ENCODE measurements around the gene ATXN7L1.

The ATXN7L1 gene

GRCh38 chr7:105826143-105826542, 50.3 kb downstream of the ATXN7L1 start:
- no peak for DNase-seq

- no peak for DNase-seq
These were observed 51.0 kb downstream of the ATXN7L1 start for GRCh38 chr7:105825371-105825770.

DNA sequence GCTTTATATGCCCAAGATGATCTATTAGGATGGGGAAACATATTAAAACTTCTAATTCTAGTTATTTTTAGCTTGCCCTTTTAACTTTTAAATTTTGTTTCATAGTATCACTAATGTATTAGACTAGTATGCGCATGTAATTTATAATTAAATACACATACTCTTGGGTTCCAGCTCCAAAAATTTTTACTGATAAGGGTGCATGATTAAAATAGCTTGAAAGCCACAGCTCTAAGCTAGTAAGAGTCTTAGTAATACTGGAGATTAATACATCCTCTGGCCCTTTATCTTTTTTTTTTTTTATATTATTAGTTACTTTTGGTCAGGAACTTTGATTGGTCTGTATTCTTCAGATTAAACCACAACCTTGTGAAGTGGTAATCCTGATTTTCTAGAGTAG, 53.6 kb downstream of the ATXN7L1 start:
- DNase-seq = no peak

DNA sequence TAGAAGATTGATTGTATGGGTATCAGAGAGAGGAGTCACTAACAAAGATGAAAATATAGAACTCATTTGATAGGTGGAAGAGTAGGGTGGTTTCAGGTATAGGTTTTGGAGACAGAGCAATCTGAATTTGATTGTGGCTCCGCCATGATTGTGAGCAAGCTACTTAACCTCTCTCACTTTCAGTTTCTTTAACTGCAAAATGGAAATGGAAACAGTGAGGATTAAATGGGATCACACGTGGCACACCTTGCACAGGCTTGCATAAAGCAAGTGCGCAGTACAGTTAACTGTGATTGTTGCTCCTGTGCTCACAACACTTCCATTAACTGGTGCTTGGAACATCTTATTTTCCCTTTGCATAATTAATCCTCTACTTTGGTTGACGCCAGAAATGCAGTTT, 54.9 kb downstream of the ATXN7L1 start:
- no peak for DNase-seq

DNA sequence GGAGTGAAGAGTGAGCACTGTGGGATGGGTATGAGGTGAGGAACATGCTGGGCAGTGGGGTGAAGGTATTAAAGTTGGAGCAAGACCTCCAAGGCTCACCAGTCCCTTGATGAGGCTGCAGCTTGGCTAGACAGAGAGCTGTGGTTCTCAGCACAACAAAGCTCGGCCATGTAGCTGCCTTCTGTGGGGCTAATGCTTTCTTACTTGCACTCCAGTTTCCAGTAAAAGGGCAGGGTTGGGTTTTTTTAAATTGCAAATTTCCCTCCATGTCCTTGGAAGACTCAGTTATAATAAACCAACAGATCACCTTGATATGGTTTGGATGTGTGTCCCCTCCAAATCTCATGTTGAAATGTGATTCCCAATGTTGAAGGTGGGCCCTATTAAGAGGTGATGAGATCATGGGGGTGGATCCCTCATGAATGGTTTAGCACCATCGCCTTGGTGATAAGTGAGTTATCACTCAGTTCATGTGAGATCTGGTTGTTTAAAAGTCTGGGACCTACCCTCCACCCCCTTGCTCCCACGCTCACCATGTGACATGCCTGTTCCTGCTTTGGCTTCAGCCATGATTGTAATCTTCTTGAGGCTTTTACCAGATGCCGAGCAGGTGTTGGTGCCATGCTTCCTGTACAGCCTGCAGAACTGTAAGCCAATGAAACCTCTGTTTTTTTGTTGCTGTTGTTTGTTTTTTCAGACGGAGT, 55.9 kb downstream of the ATXN7L1 start:
- no peak for DNase-seq

GRCh38 chr7:105819559-105819958, 56.8 kb downstream of the ATXN7L1 start:
- DNase-seq = no peak

GRCh38 chr7:105816954-105817615, 59.3 kb downstream of the ATXN7L1 start:
- DNase-seq = no peak

GRCh38 chr7:105816266-105816843, 60.0 kb downstream of the ATXN7L1 start:
- no peak for DNase-seq

DNA sequence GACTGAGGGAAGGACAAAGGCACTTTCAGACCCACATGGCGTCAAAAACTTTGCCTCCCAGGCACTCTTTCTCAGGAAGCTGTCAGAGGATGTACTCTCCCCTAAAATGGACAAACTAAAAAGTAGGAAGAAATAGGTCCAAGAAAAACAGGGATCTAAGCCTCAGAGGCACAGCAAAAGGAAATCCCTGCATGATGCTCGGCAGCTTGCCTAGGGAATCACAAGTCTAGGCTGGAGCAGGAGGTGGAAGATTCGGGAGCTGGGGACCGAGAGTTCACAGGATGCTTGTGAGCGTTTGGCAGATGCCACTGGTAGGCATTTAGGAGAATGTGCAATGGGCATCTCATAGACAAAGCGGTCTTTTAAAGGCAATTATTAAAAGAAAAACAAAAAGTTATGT, 60.8 kb downstream of the ATXN7L1 start:
- DNase-seq = no peak

- no peak for DNase-seq
These were observed 61.9 kb downstream of the ATXN7L1 start for GRCh38 chr7:105814481-105814880.

GRCh38 chr7:105811189-105811847, 65.1 kb downstream of the ATXN7L1 start:
- DNase-seq = no peak

GRCh38 chr7:105810556-105810955, 65.8 kb downstream of the ATXN7L1 start:
- no peak for DNase-seq

- DNase-seq = peak; percentile 57
These were observed 67.5 kb downstream of the ATXN7L1 start for GRCh38 chr7:105808703-105809590.

DNA sequence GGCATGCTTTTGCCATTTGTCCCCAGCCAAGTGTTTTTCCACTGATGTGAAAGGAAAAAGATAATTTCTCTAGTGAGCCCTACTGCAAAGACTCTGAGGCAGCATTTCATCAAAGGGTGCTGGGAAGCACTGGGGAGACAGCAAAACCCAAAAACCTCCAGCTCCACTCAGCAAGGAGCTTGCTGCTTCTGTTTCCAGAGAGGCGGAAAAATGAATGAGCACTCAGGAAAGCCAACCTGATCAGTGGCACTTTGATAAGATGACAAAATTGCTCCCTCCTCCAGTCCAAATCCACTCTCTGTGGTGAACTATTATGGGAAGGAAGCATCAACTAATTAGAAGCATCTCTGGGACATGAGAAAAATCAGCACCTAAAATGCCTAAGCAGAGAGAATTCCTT, 68.2 kb downstream of the ATXN7L1 start:
- no peak for DNase-seq

- no peak for DNase-seq
These were observed 69.0 kb downstream of the ATXN7L1 start for GRCh38 chr7:105807448-105807762.

GRCh38 chr7:105806592-105807447, 69.6 kb downstream of the ATXN7L1 start:
- DNase-seq = peak; percentile 35

DNA sequence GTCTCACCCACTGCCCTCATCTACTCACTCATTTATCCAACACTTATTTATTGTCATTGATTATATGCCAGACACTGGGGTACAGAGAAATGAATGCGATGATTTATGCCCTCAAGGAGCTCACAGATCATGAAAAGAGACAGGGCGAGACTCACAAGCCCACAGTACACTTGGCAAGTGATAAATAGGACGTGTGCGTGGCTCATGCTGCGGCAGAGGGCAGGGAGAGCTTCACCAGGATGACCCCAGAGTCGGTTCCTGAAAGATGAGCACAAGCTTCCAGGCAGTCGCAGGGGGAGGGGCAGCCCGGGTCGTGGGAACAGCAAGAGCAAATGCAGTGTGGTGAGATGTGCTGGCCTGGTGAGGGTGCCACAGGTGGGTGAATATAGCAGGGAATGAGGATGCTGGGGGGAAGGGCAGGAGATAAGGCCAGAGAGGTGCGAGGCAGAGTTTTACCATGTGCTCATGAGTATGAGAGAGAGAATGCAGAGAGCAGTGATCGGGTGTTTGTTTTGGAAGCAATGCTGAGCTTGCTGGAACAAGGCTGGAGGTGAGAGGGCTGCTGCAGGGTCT, 70.9 kb downstream of the ATXN7L1 start:
- DNase-seq = no peak

GRCh38 chr7:105803429-105803736, 73.0 kb downstream of the ATXN7L1 start:
- DNase-seq = no peak

DNA sequence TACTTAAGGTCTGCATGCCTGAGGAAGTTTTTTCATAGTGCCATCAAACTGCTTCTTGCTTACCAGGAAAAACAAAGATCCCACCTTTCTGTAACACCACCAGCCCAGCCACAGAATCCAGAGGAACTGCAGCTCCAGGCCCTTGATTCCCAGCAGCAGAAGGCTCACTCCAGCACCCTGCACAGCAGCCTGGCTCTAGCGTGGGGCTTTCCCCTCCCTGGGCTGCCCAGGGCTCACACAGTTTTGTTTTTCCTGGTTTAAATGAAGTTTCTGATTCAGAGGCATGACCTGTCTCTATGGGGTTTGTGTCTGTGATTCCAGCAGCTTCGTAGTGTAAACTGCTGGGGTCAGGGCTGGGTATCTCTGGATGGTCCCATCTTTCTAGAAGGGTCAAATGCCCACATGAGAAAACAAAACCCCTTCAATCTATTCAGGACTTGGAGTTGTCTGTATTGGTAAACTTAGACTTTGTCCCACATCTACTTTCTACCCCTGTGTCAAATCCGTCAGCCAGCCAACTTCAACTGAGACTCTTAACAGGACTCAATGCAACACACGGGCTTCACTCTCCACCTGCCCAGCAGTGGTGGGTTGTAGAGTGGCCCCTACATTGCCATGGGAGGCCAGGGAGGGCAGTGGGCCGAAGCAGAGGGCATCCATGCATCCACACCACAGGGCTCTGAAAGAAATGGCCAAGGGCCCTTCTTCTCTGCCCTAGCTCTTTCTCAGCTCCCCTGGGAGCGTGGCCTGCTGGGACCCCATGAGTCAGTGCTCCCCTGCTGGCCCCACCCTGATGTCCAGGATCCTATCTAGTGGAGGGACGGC, 73.6 kb downstream of the ATXN7L1 start:
- no peak for DNase-seq

DNA sequence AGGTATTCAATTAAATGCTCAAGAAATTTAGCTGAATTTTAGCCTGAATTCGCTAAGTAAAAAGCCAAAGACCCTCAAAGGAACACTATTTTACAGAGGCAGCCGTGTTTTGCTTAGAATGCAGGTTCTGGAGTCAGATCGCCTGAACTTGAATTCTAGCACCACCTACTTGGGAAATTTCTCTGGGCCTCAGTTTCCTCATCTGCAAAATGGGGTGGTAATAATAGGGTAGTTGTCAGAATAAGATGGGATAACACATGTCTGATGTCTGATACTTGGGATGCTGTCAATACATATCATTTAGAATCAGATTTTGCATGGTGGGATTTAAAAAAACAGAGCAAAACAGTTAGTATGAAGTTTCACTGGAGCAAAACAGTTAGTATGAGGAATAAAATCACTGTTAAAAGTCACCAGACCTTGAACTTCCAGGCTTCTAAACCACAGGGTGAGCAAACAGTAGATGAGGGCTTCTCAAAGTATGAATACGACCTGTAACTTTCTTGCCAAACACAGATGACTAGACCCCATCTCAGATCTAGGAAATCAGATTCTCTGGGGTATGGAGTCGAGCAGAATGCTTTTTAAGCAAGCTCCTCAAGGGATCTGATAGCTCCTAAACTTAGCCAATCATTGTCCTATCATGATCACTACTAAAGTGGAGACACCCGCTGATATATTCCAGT, 75.4 kb downstream of the ATXN7L1 start:
- no peak for DNase-seq

All from activated CD4-positive, alpha-beta T cell treated with anti-CD3 and anti-CD28 coated beads, Interleukin-2, amount 50 U/mL, for 1 hour (primary cell).